Psoas muscle (tissue), 8 donors: Measurements from ENCODE around the gene TWF2. TPM values are rescaled to one million over a fixed set of nuclear protein-coding genes. Genes with fewer than 3 reads are reported as not detected.
A peak's percentile ranks its signal among the peaks of the same experiment; 100 is the strongest.

Source experiments
- ATAC-seq, 4 donors: fragments of 200-7000 bp; cut with Tn5 transposase; one replicate each; pipeline ENCODE4 v1.9.1; 2020; ENCODE audit warnings: moderate library complexity in 3 of 4, mild to moderate bottlenecking in 2 of 4
- DNase-seq, 2 donors: peaks; one replicate each; pipeline ENCODE4 v3.0.0-alpha.2; 2020
- H3K27ac ChIP-seq: fragments of 200-600 bp; one replicate; pipeline ENCODE4 v1.8.0; 2022
- H3K27me3 ChIP-seq, 3 donors: fragments of 200-600 bp in 1 of 3; one replicate each; pipeline versions ENCODE4 v1.6.1 to v1.8.0; 2013 to 2022; ENCODE audit warnings: low read length in 2 of 3, mild to moderate bottlenecking in 2 of 3, moderate library complexity in 1 of 3; ENCODE audit not compliant: insufficient read depth in 3 of 3
- H3K36me3 ChIP-seq, 2 donors: fragments of 200-600 bp in 1 of 2; one replicate each; pipeline versions ENCODE4 v1.6.1 to v1.8.0; 2013 to 2022; ENCODE audit warnings: low read depth in 1 of 2, mild to moderate bottlenecking in 1 of 2, moderate library complexity in 1 of 2; ENCODE audit not compliant: insufficient read depth in 1 of 2
- H3K4me1 ChIP-seq: fragments of 200-600 bp; one replicate; pipeline ENCODE4 v1.8.0; 2022
- H3K4me3 ChIP-seq: fragments of 200-600 bp; one replicate; pipeline ENCODE4 v1.8.0; 2022; ENCODE audit warnings: mild to moderate bottlenecking
- H3K9me3 ChIP-seq: fragments of 200-600 bp; one replicate; pipeline ENCODE4 v1.8.0; 2022
- CTCF ChIP-seq: fragments of 200-600 bp; IDR thresholded peaks from one replicate; pipeline ENCODE4 v1.8.0; 2022; ENCODE audit warnings: antibody characterized with exemption
- WGBS, 3 donors: extraction: QIAGEN DNeasy Blood & Tissue Kit; methylation state at CpG; one replicate each; pipeline versions ENCODE4 v1.1.6 to v1.1.7; 2013; 5-methylcytosine and 5-hydroxymethylcytosine counted together
- intact Hi-C, 2 donors: fragments of 100-400 bp; cut with DNase I; formaldehyde crosslinking; loops; one replicate each; pipeline versions ENCODE4 v1.11.0 to v1.14.2; 2022
- polyA plus RNA-seq, 3 donors: library from polyadenylated mRNA; stranded (reverse); fragments of 200-250 nt; gene quantifications; one replicate each; pipeline ENCODE4 v1.2.3, GENCODE V29; 2013
- total RNA-seq, 4 donors: library from RNA; stranded (reverse); fragmentation: NEBNext Ultra II Directional in 2 of 4; extraction: Animal tissue kit (Norgen Biotek cat#: 25700) in 2 of 4; gene quantifications; one replicate each; pipeline versions ENCODE4 v1.2.1 to v1.2.4, GENCODE V29; 2021 to 2023
- donor health status: healthy with polysubstance abuse.
- donor health status: DM: no; HTN: no; CAD: no; lungs with moderate emphysema.
- donor health status: Bipolar disorder and iron deficiency.
- donor health status: healthy.
- donor health status: DM: yes; HTN: yes; CAD: no.
- donor health status: DM: no; HTN: no; CAD: no.
- donor health status: DM: no; HTN: no; CAD: no.
- donor health status: DM: yes; HTN: yes; CAD: no.

TWF2 gene
- total and polyA plus RNA-seq, 7 donors: 19.6 to 224 (median 136) TPM

GRCh38 chr3:52213005-52213404, 26.0 kb downstream of the TWF2 start:
- DNase-seq: no peak
- Histone ChIP-seq H3K27me3 (no peaks in the 10 kb centered on the region), H3K4me1 (peaks cover 20% of the 10 kb centered on the region), H3K4me3 (no peak overlapping the region), H3K27ac (no peak overlapping the region), H3K9me3 (no peaks in the 10 kb centered on the region), H3K36me3 (peaks cover 5 to 80% of the 10 kb centered on the region in 2 donors)
- intact Hi-C loops: no loop called here
- ATAC-seq: no peak
- TF ChIP-seq CTCF: no peak
- 77 to 93% (median 79%) methylated on average over 8 of the region's 8 CpGs for WGBS, 3 donors

- no peak overlapping the region for H3K27ac ChIP-seq
- TF ChIP-seq CTCF: no peak
- H3K4me1 ChIP-seq: peaks cover 6% of the 10 kb centered on the region
- ATAC-seq (no peak), DNase-seq (no peak)
- intact Hi-C loops: no loop called here
- no peaks in the 10 kb centered on the region for H3K27me3 ChIP-seq
- H3K9me3 ChIP-seq: no peaks in the 10 kb centered on the region
- peaks cover 5 to 96% of the 10 kb centered on the region in 2 donors for H3K36me3 ChIP-seq
- H3K4me3 ChIP-seq: no peak overlapping the region
- 92 to 94% (median 93%) methylated on average over 18 of the region's 18 CpGs for WGBS, 3 donors
Observed at GRCh38 chr3:52211268-52211891, 27.6 kb downstream of the TWF2 start.

- H3K4me3 ChIP-seq: no peak overlapping the region
- ATAC-seq: peak in 2 of 4 donors; percentile 42 to 51
- H3K36me3 ChIP-seq: peaks cover 5 to 100% of the 10 kb centered on the region in 2 donors
- 86 to 95% (median 88%) methylated on average over 6 of the region's 6 CpGs for WGBS, 3 donors
- intact Hi-C loops: no loop called here
- no peaks in the 10 kb centered on the region for H3K9me3 ChIP-seq
- no peaks in the 10 kb centered on the region for H3K27me3 ChIP-seq
- no peak overlapping the region for H3K27ac ChIP-seq
- H3K4me1 ChIP-seq: peaks cover 1% of the 10 kb centered on the region
- no peak for DNase-seq
- no peak for TF ChIP-seq CTCF
Observed at GRCh38 chr3:52210550-52211046, 28.4 kb downstream of the TWF2 start.

- TF ChIP-seq CTCF: no peak
- DNase-seq: no peak
- Histone ChIP-seq H3K4me3 (no peak overlapping the region), H3K4me1 (peaks cover 6% of the 10 kb centered on the region), H3K36me3 (peaks cover 8 to 100% of the 10 kb centered on the region in 2 donors), H3K27ac (no peak overlapping the region), H3K9me3 (no peaks in the 10 kb centered on the region), H3K27me3 (no peaks in the 10 kb centered on the region)
- intact Hi-C loops: no loop called here
- ATAC-seq: no peak
Observed at GRCh38 chr3:52210037-52210436, 28.9 kb downstream of the TWF2 start.

- no peak overlapping the region for H3K27ac ChIP-seq
- intact Hi-C loops: no loop called here
- TF ChIP-seq CTCF: no peak
- 89 to 92% (median 91%) methylated on average over 4 of the region's 4 CpGs for WGBS, 3 donors
- H3K27me3 ChIP-seq: no peaks in the 10 kb centered on the region
- ATAC-seq (no peak), DNase-seq (no peak)
- H3K4me3 ChIP-seq: no peak overlapping the region
- no peaks in the 10 kb centered on the region for H3K9me3 ChIP-seq
- peaks cover 6% of the 10 kb centered on the region for H3K4me1 ChIP-seq
- H3K36me3 ChIP-seq: peaks cover 16 to 100% of the 10 kb centered on the region in 2 donors
Observed at GRCh38 chr3:52208556-52208955, 30.4 kb downstream of the TWF2 start.
